IMR-90 (cell line): ENCODE measurements around the gene VMO1. TPM values are rescaled to one million over a fixed set of nuclear protein-coding genes. Genes with fewer than 3 reads are reported as not detected.

Experiments used
- ATAC-seq: fragments of 200-7000 bp; cut with Tn5 transposase; 2 replicates; pipeline ENCODE4 v1.9.1; 2020; ENCODE audit warnings: low read depth, mild to moderate bottlenecking, moderate library complexity
- BruUV-seq: library from RNA; stranded (reverse); fragments of 400-500 nt; replicated peaks from 2 replicates; lab custom pipeline; 2021; lab: Mats Ljungman, UMichigan
- CTCF ChIA-PET: fragments of 300-600 bp; formaldehyde crosslinking; extraction: SDS; loops from one replicate; lab custom pipeline; 2021; ENCODE audit warnings: antibody characterized with exemption; lab: Yijun Ruan, JAX
- POLR2A ChIA-PET: fragments of 300-600 bp; sonication (Branson Sonifier 250); formaldehyde crosslinking; loops from one replicate; lab custom pipeline; 2022; ENCODE audit warnings: antibody characterized with exemption; ENCODE audit not compliant: unreplicated experiment; lab: Charles Lee
- DNase-seq: peaks from one replicate; pipeline ENCODE4 v3.0.0; 2013
- H2AFZ ChIP-seq: replicated peaks from 2 replicates; pipeline ENCODE3; 2013; ENCODE audit warnings: low read length, mild to moderate bottlenecking; ENCODE audit not compliant: poor library complexity
- H2AK5ac ChIP-seq: 2 replicates; pipeline ENCODE4 v1.6.1; 2013; ENCODE audit warnings: low read depth, low read length, inconsistent platforms
- H2AK9ac ChIP-seq: replicated peaks from 2 replicates; pipeline ENCODE3; 2013; ENCODE audit warnings: mild to moderate bottlenecking, low read depth, low read length, moderate library complexity; ENCODE audit not compliant: poor library complexity
- H2BK120ac ChIP-seq: 2 replicates; pipeline ENCODE4 v1.6.1; 2013; ENCODE audit warnings: low read depth, low read length, inconsistent platforms
- H2BK15ac ChIP-seq: 3 replicates; pipeline ENCODE4 v1.6.1; 2013; ENCODE audit warnings: low read depth, low read length, inconsistent platforms
- H2BK20ac ChIP-seq: 2 replicates; pipeline ENCODE4 v1.6.1; 2013; ENCODE audit warnings: low read depth, mild to moderate bottlenecking, inconsistent platforms, low read length, moderate library complexity
- H2BK5ac ChIP-seq: 2 replicates; pipeline ENCODE4 v1.6.1; 2013; ENCODE audit warnings: mild to moderate bottlenecking, low read depth, low read length, inconsistent platforms; ENCODE audit not compliant: poor library complexity, severe bottlenecking
- H3K14ac ChIP-seq: replicated peaks from 2 replicates; pipeline ENCODE4 v1.6.1; 2013; ENCODE audit warnings: low read depth, low read length, inconsistent platforms
- H3K18ac ChIP-seq: 2 replicates; pipeline ENCODE4 v1.6.1; 2013; ENCODE audit warnings: low read depth, low read length, control low read depth
- H3K23ac ChIP-seq: 2 replicates; pipeline ENCODE4 v1.6.1; 2013; ENCODE audit warnings: low read depth, low read length, inconsistent platforms
- H3K27ac ChIP-seq: 2 replicates; pipeline ENCODE4 v1.5.1; 2013; ENCODE audit warnings: mild to moderate bottlenecking, control low read depth, low read length; ENCODE audit not compliant: insufficient read depth
- H3K27me3 ChIP-seq: 2 replicates; pipeline ENCODE4 v1.6.1; 2013; ENCODE audit warnings: low read length; ENCODE audit not compliant: control insufficient read depth, insufficient read depth
- H3K36me3 ChIP-seq: 2 replicates; pipeline ENCODE4 v1.6.1; 2013; ENCODE audit warnings: low read length, mixed read lengths; ENCODE audit not compliant: control insufficient read depth, insufficient read depth
- H3K4ac ChIP-seq: 2 replicates; pipeline ENCODE4 v1.6.1; 2013; ENCODE audit warnings: low read depth, low read length, inconsistent platforms
- H3K4me1 ChIP-seq: 2 replicates; pipeline ENCODE4 v1.6.1; 2013; ENCODE audit warnings: low read length, mixed read lengths; ENCODE audit not compliant: control insufficient read depth, insufficient read depth
- H3K4me2 ChIP-seq: 2 replicates; pipeline ENCODE4 v1.6.1; 2013; ENCODE audit warnings: low read depth, mild to moderate bottlenecking, control low read depth, low read length, moderate library complexity
- H3K4me3 ChIP-seq: 2 replicates; pipeline ENCODE4 v1.5.1; 2013; ENCODE audit warnings: low read depth, mild to moderate bottlenecking, control low read depth, low read length, moderate library complexity; ENCODE audit not compliant: insufficient read depth
- H3K56ac ChIP-seq: 2 replicates; pipeline ENCODE4 v1.6.1; 2013; ENCODE audit warnings: low read length, inconsistent platforms; ENCODE audit not compliant: insufficient read depth; ENCODE audit errors: extremely low read depth
- H3K79me1 ChIP-seq, 2 experiments: 2 replicates each; pipeline ENCODE4 v1.6.1; 2013; ENCODE audit warnings: low read length in 2 of 2, inconsistent platforms in 1 of 2, low read depth in 1 of 2
- H3K9ac ChIP-seq: 2 replicates; pipeline ENCODE4 v1.6.1; 2013; ENCODE audit warnings: low read depth, low read length, control low read depth
- H3K9me1 ChIP-seq: 2 replicates; pipeline ENCODE4 v1.6.1; 2013; ENCODE audit warnings: low read length, inconsistent platforms; ENCODE audit not compliant: insufficient read depth
- H3K9me3 ChIP-seq: 2 replicates; pipeline ENCODE4 v1.6.1; 2013; ENCODE audit warnings: low read length; ENCODE audit not compliant: control insufficient read depth, insufficient read depth
- H4K20me1 ChIP-seq: 2 replicates; pipeline ENCODE4 v1.6.1; 2013; ENCODE audit warnings: low read length, inconsistent platforms; ENCODE audit not compliant: insufficient read depth
- H4K5ac ChIP-seq: 2 replicates; pipeline ENCODE4 v1.6.1; 2013; ENCODE audit warnings: mild to moderate bottlenecking, low read depth, low read length, control low read depth
- H4K8ac ChIP-seq, 2 experiments: 2 replicates each; pipeline ENCODE4 v1.6.1; 2013; ENCODE audit warnings: low read depth in 2 of 2, low read length in 2 of 2, control low read depth in 1 of 2, inconsistent platforms in 1 of 2
- H4K91ac ChIP-seq: 2 replicates; pipeline ENCODE4 v1.6.1; 2013; ENCODE audit warnings: low read depth, low read length, inconsistent platforms; ENCODE audit not compliant: insufficient read depth
- CEBPB ChIP-seq: IDR thresholded peaks from 2 replicates; pipeline ENCODE4 v1.6.1; 2012; ENCODE audit warnings: low read depth, low read length, improper control_type of control experiment
- CHD1 ChIP-seq: IDR thresholded peaks from 2 replicates; pipeline ENCODE4 v1.6.1; 2012; ENCODE audit warnings: low read depth, low read length, improper control_type of control experiment
- CTCF ChIP-seq: conservative IDR thresholded peaks from 2 replicates; pipeline ENCODE4 v1.5.1; 2012; ENCODE audit warnings: mild to moderate bottlenecking, low read depth, low read length, improper control_type of control experiment
- FOS ChIP-seq: fragments of 150-350 bp; IDR thresholded peaks from 2 replicates; pipeline ENCODE4 v1.6.1; 2016; ENCODE audit warnings: low read depth, low read length
- MAZ ChIP-seq: IDR thresholded peaks from 2 replicates; pipeline ENCODE4 v1.6.1; 2012; ENCODE audit warnings: low read depth, mild to moderate bottlenecking, low read length, improper control_type of control experiment, moderate library complexity, borderline replicate concordance
- MXI1 ChIP-seq: IDR thresholded peaks from 2 replicates; pipeline ENCODE4 v1.6.1; 2012; ENCODE audit warnings: low read depth, mild to moderate bottlenecking, low read length, moderate library complexity, borderline replicate concordance
- NFE2L2 ChIP-seq: fragments of 150-350 bp; IDR thresholded peaks from 2 replicates; pipeline ENCODE4 v1.6.1; 2016; ENCODE audit warnings: low read depth, mild to moderate bottlenecking, low read length
- POLR2A ChIP-seq: IDR thresholded peaks from 2 replicates; pipeline ENCODE4 v1.6.1; 2012; ENCODE audit warnings: mild to moderate bottlenecking, low read depth, low read length
- RCOR1 ChIP-seq: IDR thresholded peaks from 2 replicates; pipeline ENCODE4 v1.6.1; 2012; ENCODE audit warnings: mild to moderate bottlenecking, low read length, improper control_type of control experiment; ENCODE audit not compliant: insufficient replicate concordance
- SMC3 ChIP-seq: fragments of 150-350 bp; IDR thresholded peaks from 2 replicates; pipeline ENCODE4 v1.6.1; 2016; ENCODE audit warnings: low read depth, mild to moderate bottlenecking, antibody characterized with exemption, low read length, moderate library complexity
- USF2 ChIP-seq: fragments of 150-350 bp; IDR thresholded peaks from 2 replicates; pipeline ENCODE4 v1.6.1; 2017; ENCODE audit warnings: mild to moderate bottlenecking, antibody characterized with exemption, low read length, low read depth
- WGBS, 2 experiments: methylation state at CpG; one replicate each; pipeline versions ENCODE4 v1.1.5 to v1.1.7; 2013; ENCODE audit warnings: missing lambda C conversion rate in 2 of 2; ENCODE audit not compliant: insufficient read length in 1 of 2; ENCODE audit errors: extremely low coverage in 2 of 2; 5-methylcytosine and 5-hydroxymethylcytosine counted together
- dilution Hi-C: fragments of 300-500 bp; cut with HindIII; formaldehyde crosslinking; loops from one replicate; pipeline ENCODE4 v1.14.3; 2018; ENCODE audit warnings: low sequenced_read_pairs; ENCODE audit not compliant: unreplicated experiment
- in situ Hi-C: fragments of 300-500 bp; cut with MboI; formaldehyde crosslinking; loops from 3 replicates; pipeline ENCODE4 v1.14.3; 2019; ENCODE audit warnings: low sequenced_read_pairs, inconsistent platforms, mixed read lengths
- intact Hi-C: fragments of 100-400 bp; cut with micrococcal nuclease; formaldehyde crosslinking; loops from 2 replicates; pipeline ENCODE4 v1.10.0; 2022
- polyA plus RNA-seq, 3 experiments: library from polyadenylated mRNA; depleted of rRNA; stranded (reverse); fragments of >200 nt; gene quantifications; 2 replicates each; pipeline ENCODE4 v1.2.3, GENCODE V29; 2012; ENCODE audit warnings: low replicate concordance in 1 of 3
- total RNA-seq: library from RNA; depleted of rRNA; stranded (reverse); fragments of >200 nt; gene quantifications from 2 replicates; pipeline ENCODE4 v1.2.3, GENCODE V29; 2012

Gene VMO1
- total and polyA plus RNA-seq, 2 of the 4 experiments (the other 2 are of a cell fraction) = 0.14 TPM; not detected in 1

GRCh38 chr17:4788807-4789700 lies 2.9 kb upstream of the VMO1 start, which contains the start of gene GLTPD2:
Gene GLTPD2, plus strand, starts transcription at chr17:4788964. Its CDS starts 48 bp downstream, at chr17:4789012.
- H3K23ac ChIP-seq = 0 out of 2 replicates have a peak within 1 kb of the TSS, but pooled peaks have one; percentile 16
- no TSS peak for BruUV-seq
- ATAC-seq (no peak), DNase-seq (no peak)
- H2BK20ac ChIP-seq = no peak within 1 kb of the TSS
- peak within 1 kb of the TSS; percentile 49 for H3K9ac ChIP-seq
- H3K36me3 ChIP-seq = no peaks in the 10 kb centered on the region
- no peak within 1 kb of the TSS for H4K91ac ChIP-seq
- H3K4me3 ChIP-seq = peak within 1 kb of the TSS; percentile 64
- no peaks in the 10 kb centered on the region for H3K9me3 ChIP-seq
- WGBS, 2 experiments = 26% methylated on average over 23 of the region's 62 CpGs; no CpG with 5 or more reads in 1 of the 2 experiments
- dilution Hi-C loops (no loop called here), in situ Hi-C loops (loop anchor here (5.0 kb wide), 1 partner anchor 93 kb away; no protein-coding TSS in a partner anchor), intact Hi-C loops (no loop called here)
- peak within 1 kb of the TSS; percentile 53; the same call in 1 of the 2 replicates for H3K27ac ChIP-seq
- H4K20me1 ChIP-seq = no peaks in the 10 kb centered on the region
- H3K4ac ChIP-seq = peak within 1 kb of the TSS; percentile 40; the same call in 1 of the 2 replicates
- peaks cover 22% of the 10 kb centered on the region for H3K27me3 ChIP-seq
- 0 out of 2 replicates have a peak within 1 kb of the TSS, but pooled peaks have one; percentile 31 for H4K5ac ChIP-seq
- no peak within 1 kb of the TSS for H2BK15ac ChIP-seq
- H3K79me1 ChIP-seq = peaks cover 0 to 5% of the 10 kb centered on the region in 2 experiments; a peak in 2 of 4 replicates
- H2BK5ac ChIP-seq = peak within 1 kb of the TSS; percentile 36
- ChIA-PET CTCF (interaction anchor here (0.6 to 1.5 kb wide), 5 partner anchors 10 to 107 kb away, joined by 3 to 6 read pairs (median 5); no protein-coding TSS in a partner anchor), POLR2A (no interaction called here)
- no peak for TF ChIP-seq MAZ
- no peak for TF ChIP-seq MXI1
- TF ChIP-seq FOS = no peak
- TF ChIP-seq RCOR1 = no peak
- no peak for TF ChIP-seq CEBPB
- TF ChIP-seq NFE2L2 = no peak
- no peak; the same call in 1 of the 2 replicates for TF ChIP-seq CTCF
- no peak for TF ChIP-seq POLR2A
- no peak for TF ChIP-seq SMC3
- no peak for TF ChIP-seq USF2
- no peak for TF ChIP-seq CHD1
- no peak within 1 kb of the TSS for H2BK120ac ChIP-seq
- H2AFZ ChIP-seq = peak within 1 kb of the TSS; percentile 99
- no peak within 1 kb of the TSS for H2AK5ac ChIP-seq
- peak within 1 kb of the TSS; percentile 78 for H3K4me2 ChIP-seq
- H4K8ac ChIP-seq = peak within 1 kb of the TSS; percentile 49 to 81; a peak in 3 of 4 replicates
- peaks cover 4% of the 10 kb centered on the region for H3K9me1 ChIP-seq
- peak within 1 kb of the TSS; percentile 87 for H2AK9ac ChIP-seq
- no peak within 1 kb of the TSS for H3K18ac ChIP-seq
- H3K14ac ChIP-seq = peak within 1 kb of the TSS; percentile 32; the same call in 1 of the 2 replicates
- no peak within 1 kb of the TSS for H3K56ac ChIP-seq
- peaks cover 5% of the 10 kb centered on the region; the same call in 1 of the 2 replicates for H3K4me1 ChIP-seq
